GM12878 (cell line): ENCODE measurements around the gene POT1. TPM values are rescaled to one million over a fixed set of nuclear protein-coding genes. Genes with fewer than 3 reads are reported as not detected.

Source experiments
- ASH2L ChIP-seq: fragments of 300-600, 200-600 bp; sonication (generic); IDR thresholded peaks from 2 replicates; pipeline ENCODE4 v1.6.1; 2017; ENCODE audit warnings: low read depth, mild to moderate bottlenecking, borderline replicate concordance
- HDAC6 ChIP-seq: fragments of 200-600 bp; sonication (generic); IDR thresholded peaks from one replicate; pipeline ENCODE4 v1.8.0; 2017; ENCODE audit warnings: antibody characterized with exemption; ENCODE audit not compliant: unreplicated experiment
- IRF4 ChIP-seq: IDR thresholded peaks from 2 replicates; pipeline ENCODE4 v1.6.1; 2011; ENCODE audit warnings: low read depth, low read length
- polyA plus RNA-seq, 11 experiments: library from polyadenylated mRNA; depleted of rRNA in 4 of 11; unstranded in 6 of 11; stranded (reverse) in 5 of 11; fragments of >200 nt; fragmentation: Nextera tagmentation in 4 of 11; fragmentation: Illumina TruSeq in 1 of 11; extraction: Ambion mirVana in 4 of 11; extraction: Trizol in 1 of 11; gene quantifications; 1 replicate in 1 of 11; 2 replicates in 10 of 11; pipeline versions ENCODE4 v1.2.1 to v1.2.3, GENCODE V29; 2011 to 2016; ENCODE audit warnings: inconsistent platforms in 2 of 11, missing spikeins in 2 of 11, low read depth in 1 of 11
- total RNA-seq, 4 experiments: library from RNA; depleted of rRNA in 3 of 4; stranded (reverse); fragments of >200 nt in 3 of 4; fragmentation: Illumina TruSeq in 1 of 4; extraction: Trizol in 1 of 4; gene quantifications; 2 replicates each; pipeline versions ENCODE4 v1.2.1 to v1.2.3, GENCODE V29; 2013 to 2021
- TF ChIP-seq, protein P1 (sequence below): IDR thresholded peaks from 2 replicates; pipeline ENCODE4 v1.6.1; 2012; ENCODE audit warnings: mild to moderate bottlenecking, low read depth, low read length
- TF ChIP-seq, protein P2 (sequence below): fragments of 450-650 bp; conservative IDR thresholded peaks from 2 replicates; pipeline ENCODE4 v1.6.1; 2017; ENCODE audit warnings: mild to moderate bottlenecking, moderate library complexity
- TF ChIP-seq, protein P3 (sequence below): fragments of 450-650 bp; IDR thresholded peaks from 2 replicates; pipeline ENCODE4 v1.6.1; 2017; ENCODE audit warnings: mild to moderate bottlenecking
- TF ChIP-seq, protein P4 (sequence below): fragments of 450-650 bp; formaldehyde crosslinking; IDR thresholded peaks from 2 replicates; pipeline ENCODE4 v1.5.0; 2022; ENCODE audit warnings: mild to moderate bottlenecking, missing genetic modification characterization
- TF ChIP-seq, protein P5 (sequence below): fragments of 450-650 bp; IDR thresholded peaks from 2 replicates; pipeline ENCODE4 v1.6.1; 2017; ENCODE audit warnings: mild to moderate bottlenecking, moderate library complexity
- TF ChIP-seq, protein P6 (sequence below): fragments of 450-650 bp; IDR thresholded peaks from 2 replicates; pipeline ENCODE4 v1.6.1; 2018; ENCODE audit warnings: mild to moderate bottlenecking, low read depth, moderate library complexity; ENCODE audit not compliant: partially characterized antibody

Gene POT1
- total and polyA plus RNA-seq, 10 of the 15 experiments (the other 5 are each of a cell fraction or from before 2014, with no cell fraction given), result 16.3 to 87.0 (median 33.9) TPM

DNA sequence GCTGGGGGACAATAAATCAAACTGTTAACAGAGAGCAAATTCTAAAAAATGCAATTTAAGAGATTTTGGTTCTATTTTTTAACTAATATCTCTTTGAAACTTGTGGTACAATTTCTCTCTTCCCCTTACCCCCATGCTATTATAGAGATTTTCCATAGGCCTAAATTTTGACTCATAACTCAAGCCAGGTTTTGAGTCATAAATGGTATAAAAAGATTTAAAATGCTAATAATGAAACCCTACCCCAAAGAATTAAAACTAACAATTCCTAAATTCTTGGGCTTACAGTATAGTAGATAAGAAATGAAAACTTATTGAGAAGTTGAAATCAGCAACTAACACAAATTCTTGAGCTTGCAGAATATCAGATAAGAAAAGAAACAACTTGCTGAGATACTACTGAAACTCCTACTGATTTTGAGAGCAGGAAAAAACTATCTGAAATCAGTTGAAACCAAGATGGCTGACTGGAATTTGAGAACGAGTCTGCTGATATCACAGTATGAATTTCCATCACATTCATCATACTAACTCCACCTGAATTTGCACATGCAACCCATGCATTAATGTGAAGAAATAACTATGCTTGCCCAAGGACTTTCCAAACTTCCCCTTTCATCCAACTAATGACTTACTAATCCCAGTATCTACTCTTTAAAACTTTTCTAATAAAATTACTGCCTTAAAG, 36.3 kb downstream of the POT1 start (continued):
- TF ChIP-seq, protein P1, sequence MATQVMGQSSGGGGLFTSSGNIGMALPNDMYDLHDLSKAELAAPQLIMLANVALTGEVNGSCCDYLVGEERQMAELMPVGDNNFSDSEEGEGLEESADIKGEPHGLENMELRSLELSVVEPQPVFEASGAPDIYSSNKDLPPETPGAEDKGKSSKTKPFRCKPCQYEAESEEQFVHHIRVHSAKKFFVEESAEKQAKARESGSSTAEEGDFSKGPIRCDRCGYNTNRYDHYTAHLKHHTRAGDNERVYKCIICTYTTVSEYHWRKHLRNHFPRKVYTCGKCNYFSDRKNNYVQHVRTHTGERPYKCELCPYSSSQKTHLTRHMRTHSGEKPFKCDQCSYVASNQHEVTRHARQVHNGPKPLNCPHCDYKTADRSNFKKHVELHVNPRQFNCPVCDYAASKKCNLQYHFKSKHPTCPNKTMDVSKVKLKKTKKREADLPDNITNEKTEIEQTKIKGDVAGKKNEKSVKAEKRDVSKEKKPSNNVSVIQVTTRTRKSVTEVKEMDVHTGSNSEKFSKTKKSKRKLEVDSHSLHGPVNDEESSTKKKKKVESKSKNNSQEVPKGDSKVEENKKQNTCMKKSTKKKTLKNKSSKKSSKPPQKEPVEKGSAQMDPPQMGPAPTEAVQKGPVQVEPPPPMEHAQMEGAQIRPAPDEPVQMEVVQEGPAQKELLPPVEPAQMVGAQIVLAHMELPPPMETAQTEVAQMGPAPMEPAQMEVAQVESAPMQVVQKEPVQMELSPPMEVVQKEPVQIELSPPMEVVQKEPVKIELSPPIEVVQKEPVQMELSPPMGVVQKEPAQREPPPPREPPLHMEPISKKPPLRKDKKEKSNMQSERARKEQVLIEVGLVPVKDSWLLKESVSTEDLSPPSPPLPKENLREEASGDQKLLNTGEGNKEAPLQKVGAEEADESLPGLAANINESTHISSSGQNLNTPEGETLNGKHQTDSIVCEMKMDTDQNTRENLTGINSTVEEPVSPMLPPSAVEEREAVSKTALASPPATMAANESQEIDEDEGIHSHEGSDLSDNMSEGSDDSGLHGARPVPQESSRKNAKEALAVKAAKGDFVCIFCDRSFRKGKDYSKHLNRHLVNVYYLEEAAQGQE, result no peak
- TF ChIP-seq, protein P2, sequence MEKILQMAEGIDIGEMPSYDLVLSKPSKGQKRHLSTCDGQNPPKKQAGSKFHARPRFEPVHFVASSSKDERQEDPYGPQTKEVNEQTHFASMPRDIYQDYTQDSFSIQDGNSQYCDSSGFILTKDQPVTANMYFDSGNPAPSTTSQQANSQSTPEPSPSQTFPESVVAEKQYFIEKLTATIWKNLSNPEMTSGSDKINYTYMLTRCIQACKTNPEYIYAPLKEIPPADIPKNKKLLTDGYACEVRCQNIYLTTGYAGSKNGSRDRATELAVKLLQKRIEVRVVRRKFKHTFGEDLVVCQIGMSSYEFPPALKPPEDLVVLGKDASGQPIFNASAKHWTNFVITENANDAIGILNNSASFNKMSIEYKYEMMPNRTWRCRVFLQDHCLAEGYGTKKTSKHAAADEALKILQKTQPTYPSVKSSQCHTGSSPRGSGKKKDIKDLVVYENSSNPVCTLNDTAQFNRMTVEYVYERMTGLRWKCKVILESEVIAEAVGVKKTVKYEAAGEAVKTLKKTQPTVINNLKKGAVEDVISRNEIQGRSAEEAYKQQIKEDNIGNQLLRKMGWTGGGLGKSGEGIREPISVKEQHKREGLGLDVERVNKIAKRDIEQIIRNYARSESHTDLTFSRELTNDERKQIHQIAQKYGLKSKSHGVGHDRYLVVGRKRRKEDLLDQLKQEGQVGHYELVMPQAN, result no peak
- no peak for TF ChIP-seq HDAC6
- TF ChIP-seq, protein P3, sequence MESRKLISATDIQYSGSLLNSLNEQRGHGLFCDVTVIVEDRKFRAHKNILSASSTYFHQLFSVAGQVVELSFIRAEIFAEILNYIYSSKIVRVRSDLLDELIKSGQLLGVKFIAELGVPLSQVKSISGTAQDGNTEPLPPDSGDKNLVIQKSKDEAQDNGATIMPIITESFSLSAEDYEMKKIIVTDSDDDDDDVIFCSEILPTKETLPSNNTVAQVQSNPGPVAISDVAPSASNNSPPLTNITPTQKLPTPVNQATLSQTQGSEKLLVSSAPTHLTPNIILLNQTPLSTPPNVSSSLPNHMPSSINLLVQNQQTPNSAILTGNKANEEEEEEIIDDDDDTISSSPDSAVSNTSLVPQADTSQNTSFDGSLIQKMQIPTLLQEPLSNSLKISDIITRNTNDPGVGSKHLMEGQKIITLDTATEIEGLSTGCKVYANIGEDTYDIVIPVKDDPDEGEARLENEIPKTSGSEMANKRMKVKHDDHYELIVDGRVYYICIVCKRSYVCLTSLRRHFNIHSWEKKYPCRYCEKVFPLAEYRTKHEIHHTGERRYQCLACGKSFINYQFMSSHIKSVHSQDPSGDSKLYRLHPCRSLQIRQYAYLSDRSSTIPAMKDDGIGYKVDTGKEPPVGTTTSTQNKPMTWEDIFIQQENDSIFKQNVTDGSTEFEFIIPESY, result no peak
- TF ChIP-seq, protein P4, sequence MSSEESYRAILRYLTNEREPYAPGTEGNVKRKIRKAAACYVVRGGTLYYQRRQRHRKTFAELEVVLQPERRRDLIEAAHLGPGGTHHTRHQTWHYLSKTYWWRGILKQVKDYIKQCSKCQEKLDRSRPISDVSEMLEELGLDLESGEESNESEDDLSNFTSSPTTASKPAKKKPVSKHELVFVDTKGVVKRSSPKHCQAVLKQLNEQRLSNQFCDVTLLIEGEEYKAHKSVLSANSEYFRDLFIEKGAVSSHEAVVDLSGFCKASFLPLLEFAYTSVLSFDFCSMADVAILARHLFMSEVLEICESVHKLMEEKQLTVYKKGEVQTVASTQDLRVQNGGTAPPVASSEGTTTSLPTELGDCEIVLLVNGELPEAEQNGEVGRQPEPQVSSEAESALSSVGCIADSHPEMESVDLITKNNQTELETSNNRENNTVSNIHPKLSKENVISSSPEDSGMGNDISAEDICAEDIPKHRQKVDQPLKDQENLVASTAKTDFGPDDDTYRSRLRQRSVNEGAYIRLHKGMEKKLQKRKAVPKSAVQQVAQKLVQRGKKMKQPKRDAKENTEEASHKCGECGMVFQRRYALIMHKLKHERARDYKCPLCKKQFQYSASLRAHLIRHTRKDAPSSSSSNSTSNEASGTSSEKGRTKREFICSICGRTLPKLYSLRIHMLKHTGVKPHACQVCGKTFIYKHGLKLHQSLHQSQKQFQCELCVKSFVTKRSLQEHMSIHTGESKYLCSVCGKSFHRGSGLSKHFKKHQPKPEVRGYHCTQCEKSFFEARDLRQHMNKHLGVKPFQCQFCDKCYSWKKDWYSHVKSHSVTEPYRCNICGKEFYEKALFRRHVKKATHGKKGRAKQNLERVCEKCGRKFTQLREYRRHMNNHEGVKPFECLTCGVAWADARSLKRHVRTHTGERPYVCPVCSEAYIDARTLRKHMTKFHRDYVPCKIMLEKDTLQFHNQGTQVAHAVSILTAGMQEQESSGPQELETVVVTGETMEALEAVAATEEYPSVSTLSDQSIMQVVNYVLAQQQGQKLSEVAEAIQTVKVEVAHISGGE (CRISPR knock-in tag), result no peak
- TF ChIP-seq, protein P5, sequence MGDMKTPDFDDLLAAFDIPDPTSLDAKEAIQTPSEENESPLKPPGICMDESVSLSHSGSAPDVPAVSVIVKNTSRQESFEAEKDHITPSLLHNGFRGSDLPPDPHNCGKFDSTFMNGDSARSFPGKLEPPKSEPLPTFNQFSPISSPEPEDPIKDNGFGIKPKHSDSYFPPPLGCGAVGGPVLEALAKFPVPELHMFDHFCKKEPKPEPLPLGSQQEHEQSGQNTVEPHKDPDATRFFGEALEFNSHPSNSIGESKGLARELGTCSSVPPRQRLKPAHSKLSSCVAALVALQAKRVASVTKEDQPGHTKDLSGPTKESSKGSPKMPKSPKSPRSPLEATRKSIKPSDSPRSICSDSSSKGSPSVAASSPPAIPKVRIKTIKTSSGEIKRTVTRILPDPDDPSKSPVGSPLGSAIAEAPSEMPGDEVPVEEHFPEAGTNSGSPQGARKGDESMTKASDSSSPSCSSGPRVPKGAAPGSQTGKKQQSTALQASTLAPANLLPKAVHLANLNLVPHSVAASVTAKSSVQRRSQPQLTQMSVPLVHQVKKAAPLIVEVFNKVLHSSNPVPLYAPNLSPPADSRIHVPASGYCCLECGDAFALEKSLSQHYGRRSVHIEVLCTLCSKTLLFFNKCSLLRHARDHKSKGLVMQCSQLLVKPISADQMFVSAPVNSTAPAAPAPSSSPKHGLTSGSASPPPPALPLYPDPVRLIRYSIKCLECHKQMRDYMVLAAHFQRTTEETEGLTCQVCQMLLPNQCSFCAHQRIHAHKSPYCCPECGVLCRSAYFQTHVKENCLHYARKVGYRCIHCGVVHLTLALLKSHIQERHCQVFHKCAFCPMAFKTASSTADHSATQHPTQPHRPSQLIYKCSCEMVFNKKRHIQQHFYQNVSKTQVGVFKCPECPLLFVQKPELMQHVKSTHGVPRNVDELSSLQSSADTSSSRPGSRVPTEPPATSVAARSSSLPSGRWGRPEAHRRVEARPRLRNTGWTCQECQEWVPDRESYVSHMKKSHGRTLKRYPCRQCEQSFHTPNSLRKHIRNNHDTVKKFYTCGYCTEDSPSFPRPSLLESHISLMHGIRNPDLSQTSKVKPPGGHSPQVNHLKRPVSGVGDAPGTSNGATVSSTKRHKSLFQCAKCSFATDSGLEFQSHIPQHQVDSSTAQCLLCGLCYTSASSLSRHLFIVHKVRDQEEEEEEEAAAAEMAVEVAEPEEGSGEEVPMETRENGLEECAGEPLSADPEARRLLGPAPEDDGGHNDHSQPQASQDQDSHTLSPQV, result no peak
- TF ChIP-seq ASH2L, result no peak
- TF ChIP-seq, protein P6, sequence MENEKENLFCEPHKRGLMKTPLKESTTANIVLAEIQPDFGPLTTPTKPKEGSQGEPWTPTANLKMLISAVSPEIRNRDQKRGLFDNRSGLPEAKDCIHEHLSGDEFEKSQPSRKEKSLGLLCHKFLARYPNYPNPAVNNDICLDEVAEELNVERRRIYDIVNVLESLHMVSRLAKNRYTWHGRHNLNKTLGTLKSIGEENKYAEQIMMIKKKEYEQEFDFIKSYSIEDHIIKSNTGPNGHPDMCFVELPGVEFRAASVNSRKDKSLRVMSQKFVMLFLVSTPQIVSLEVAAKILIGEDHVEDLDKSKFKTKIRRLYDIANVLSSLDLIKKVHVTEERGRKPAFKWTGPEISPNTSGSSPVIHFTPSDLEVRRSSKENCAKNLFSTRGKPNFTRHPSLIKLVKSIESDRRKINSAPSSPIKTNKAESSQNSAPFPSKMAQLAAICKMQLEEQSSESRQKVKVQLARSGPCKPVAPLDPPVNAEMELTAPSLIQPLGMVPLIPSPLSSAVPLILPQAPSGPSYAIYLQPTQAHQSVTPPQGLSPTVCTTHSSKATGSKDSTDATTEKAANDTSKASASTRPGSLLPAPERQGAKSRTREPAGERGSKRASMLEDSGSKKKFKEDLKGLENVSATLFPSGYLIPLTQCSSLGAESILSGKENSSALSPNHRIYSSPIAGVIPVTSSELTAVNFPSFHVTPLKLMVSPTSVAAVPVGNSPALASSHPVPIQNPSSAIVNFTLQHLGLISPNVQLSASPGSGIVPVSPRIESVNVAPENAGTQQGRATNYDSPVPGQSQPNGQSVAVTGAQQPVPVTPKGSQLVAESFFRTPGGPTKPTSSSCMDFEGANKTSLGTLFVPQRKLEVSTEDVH, result no peak
- TF ChIP-seq IRF4, result peak; percentile 66; the same call in 1 of the 2 replicates
